GM19468 (cell line): ENCODE measurements around the gene IFNB1.

Experiments used
- ATAC-seq: cut with Tn5 transposase; IDR thresholded peaks from one replicate; pipeline ENCODE4 v1.9.1; 2021; ENCODE audit warnings: mild to moderate bottlenecking, moderate library complexity, moderate number of reproducible peaks; ENCODE audit not compliant: unreplicated experiment; ENCODE audit errors: extremely low read depth

The IFNB1 gene

DNA sequence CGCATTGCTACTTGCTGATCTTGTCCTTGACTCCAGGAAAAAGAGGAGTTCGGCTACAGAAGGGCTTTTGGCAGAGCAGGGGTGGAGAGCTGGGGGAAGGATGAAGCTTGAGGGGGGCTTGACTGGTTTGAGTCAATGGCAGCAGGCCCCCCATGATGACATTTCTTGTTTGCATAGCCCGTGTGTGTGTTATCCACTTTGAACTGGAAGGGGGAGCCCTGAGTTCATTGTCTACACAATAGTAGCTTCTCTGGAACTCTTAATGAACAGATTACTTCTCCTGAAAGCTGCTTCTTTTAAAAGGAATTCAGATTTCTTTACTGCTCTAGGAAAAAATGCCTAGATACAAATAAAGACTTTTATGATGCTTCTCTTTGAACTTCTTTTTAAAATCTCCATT lies 2.3 kb downstream of the IFNB1 start:
- ATAC-seq, result no peak

DNA sequence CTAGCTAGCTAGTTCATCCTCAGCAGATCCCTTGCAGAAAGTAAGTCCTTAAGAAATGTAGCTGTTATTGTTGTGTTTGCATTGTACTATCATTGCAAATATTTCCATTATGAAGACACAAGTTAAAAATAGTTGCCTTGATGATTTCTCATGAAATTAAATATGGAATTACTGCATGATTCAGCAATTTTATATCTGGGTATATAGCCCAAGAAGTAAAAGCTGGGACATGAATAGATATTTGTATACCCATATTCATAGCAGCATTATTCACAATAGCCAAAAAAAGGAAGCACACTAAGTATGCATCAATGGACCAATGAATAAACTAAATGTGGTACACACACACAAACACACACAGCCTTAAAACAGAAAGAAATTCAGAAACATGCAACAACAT lies 6.8 kb downstream of the IFNB1 start:
- no peak for ATAC-seq

DNA sequence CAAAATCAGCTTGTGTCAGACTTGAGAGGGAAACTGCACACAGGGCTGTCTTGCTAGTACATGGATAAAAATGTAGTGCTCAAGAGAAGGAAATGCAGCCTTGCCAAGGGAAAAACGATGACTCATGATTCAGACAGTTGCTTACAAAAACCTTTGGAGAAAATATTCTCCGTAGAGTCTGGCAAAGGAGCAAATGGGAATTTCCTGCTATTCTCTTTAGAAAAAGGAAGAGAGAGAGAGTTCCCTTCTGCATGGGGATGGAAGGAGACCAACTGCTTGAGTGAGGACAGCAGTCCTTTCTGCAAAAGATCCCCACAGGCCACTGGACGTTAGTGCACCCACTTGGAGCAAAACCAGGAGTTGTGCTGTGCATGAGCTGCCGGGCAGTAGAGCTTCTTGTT lies 7.6 kb downstream of the IFNB1 start:
- no peak for ATAC-seq

DNA sequence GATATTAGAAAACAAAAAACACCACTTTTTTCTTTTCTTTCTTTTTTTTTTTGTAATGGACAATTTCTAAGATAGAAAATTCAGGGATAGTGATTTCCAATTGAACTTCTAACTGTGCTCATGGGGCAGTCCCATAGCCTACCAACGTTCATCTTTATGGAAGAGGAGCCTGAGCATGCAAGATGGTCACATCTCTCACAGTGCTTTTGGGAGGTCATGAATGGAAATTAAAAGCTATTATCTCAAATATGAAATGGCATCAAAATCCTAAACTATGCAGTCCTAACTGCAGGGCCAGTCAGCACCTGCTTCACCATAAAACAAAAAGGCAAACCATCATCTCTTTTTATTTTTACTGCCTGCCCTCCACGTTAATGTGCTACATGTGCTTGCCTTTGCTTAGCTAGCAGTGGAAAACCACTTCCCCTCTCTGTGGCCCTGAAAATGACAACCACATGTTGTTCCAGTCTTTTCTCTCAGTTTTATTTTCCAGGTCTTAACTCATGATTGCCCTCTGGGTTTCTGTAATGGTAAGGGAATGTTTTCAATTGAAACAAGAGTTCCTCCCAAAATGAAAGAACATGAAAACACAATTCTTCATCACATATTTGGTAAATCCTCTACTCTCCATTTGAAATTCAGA lies 16.7 kb downstream of the IFNB1 start:
- no peak for ATAC-seq

DNA sequence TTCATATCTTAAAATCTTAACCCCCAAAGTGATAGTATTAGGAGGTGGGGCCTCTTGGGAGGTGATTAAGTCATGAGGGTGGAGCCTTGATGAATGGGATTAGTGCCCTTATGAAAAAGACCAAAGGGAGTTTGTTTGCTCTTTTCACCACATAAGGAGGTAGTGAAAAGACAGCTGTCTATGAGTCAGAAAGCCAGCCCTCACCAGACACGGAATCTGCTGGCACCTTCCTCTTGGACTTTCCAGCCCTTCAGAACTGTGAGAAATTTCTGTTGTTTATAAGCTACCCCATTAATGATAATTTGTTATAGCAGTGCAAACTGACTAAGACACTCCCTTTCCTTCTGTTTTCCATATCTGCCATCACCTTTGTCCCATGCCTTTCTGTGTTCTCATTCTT lies 20.8 kb downstream of the IFNB1 start:
- no peak for ATAC-seq

DNA sequence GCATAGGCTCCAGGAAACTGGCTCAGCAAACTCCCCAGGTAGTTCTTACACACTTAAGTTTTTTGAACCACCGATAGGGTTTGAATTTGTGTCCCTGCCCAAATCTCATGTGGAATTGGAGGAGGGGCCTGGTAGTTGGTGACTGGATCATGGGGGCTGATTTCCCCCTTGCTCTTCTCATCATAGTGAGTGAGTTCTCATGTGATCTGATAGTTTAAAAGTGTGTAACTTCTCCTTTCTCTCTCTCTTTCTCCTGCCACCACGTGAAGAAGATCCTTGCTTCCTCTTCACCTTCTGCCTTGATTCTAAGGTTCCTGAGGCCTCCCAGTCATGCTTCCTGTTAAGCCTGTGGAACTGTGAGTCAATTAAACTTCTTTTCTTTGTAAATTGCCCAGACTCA lies 23.9 kb downstream of the IFNB1 start:
- ATAC-seq, result no peak

DNA sequence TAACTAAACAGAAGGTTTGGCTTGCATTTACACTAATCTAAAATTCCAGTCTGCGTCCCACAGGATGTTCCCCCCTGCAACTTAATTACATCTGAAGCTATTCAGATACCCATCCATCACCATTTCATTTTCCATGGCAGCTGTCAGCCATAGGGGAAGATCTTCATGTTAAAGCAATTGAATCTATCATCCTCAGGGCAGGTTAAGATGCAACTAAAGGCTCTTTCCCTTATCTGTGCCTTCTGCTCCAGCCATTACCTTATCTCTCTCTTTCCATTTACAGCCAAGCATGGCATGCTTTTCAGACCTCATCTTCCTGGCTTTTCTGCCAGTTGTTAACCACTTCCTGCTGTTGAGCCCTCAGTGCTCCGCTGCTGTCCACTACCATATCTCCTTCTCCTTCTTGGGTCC lies 30.5 kb downstream of the IFNB1 start:
- no peak for ATAC-seq

DNA sequence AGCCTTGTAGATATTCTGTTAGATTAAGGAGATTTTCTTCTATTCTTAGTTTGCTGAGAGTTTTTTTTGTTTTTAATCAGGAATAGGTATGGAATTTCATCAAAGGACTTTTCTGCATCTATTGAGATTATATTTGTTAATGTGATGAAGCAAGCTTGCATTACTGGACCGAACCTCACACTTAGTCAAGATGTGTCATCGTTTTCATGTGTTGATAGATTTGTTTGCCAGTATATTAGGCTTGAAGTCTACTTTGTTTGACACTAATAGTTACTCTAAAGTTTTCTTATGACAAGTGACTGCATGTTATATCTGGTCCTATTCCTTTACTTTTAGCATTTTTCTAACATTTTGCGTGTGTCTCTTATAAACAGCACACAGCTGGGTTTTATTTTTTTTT lies 33.9 kb downstream of the IFNB1 start:
- no peak for ATAC-seq

DNA sequence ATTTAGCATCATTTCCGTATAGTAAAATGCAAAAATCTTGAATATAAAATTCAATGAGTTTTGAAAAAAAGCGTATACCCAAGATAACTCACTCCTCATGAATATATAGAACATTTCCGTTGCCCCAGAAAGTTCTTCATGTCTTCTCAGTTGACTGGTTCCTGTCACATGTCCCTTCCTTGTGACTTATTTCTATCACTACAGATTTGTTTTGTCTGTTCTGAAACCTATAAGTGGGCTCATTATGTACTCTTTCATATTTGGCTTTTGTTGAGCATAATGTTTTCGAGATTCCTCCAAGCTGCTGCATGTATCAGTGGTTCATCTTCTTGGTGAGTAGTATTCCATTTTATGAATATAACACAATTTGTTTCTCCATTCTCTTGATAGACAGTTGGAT lies 35.3 kb downstream of the IFNB1 start:
- peak; percentile 28 for ATAC-seq

DNA sequence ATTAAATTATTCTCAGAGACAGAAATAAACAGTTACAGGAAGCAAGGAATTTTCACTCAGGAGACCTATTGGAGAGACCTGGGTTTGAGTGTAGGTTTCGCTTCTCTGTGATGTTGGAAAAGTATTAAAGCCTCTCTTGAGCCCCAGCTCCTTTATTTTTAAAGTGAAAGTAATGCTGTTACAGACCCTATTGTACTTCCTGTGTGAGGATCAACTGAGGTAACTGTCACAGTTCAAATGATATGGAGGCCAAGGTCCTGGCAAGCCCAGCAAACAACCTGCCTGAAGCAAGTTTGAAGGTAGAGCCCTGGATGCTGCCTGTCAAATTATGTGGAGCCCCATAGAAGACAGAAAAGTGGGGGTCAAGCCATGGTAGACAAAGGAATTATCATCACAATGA lies 38.4 kb downstream of the IFNB1 start:
- ATAC-seq, result no peak

DNA sequence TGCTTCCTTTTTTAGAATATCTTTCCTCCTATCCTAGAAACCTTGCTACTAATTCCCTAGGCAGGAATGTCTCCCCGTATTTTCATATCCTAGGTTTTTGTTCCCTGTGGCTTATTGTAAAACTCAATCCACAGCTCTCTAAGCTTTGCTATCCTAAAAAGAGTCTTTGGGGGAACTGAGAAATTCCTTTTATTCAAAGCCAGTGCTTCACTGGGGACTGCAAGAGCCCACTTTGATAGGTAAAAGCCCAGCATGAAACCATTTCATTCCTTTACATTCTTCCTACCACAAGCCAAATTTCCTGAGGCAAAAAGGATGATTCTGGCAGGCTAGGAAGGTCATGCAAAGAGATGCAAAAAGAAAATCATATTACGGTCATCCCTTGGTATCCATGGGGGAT lies 40.5 kb downstream of the IFNB1 start:
- ATAC-seq, result no peak

DNA sequence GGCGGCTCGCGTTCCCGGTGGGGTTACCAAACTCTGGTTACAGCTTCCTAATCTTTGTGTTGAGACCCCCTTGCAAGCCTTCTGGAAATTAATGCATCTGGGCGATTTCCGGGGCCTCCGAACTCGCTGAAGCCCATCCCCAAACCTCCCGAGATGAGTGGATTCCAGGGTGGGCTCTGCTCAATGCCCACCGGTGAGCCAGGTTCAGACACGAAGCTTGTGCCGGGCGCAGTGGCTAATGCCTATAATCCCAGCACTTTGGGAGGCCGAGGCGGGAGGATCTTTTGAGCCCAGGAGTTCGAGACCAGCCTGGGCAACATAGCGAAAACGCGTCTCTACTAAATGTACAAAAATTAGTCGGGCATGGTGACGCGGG lies 45.9 kb downstream of the IFNB1 start:
- no peak for ATAC-seq

DNA sequence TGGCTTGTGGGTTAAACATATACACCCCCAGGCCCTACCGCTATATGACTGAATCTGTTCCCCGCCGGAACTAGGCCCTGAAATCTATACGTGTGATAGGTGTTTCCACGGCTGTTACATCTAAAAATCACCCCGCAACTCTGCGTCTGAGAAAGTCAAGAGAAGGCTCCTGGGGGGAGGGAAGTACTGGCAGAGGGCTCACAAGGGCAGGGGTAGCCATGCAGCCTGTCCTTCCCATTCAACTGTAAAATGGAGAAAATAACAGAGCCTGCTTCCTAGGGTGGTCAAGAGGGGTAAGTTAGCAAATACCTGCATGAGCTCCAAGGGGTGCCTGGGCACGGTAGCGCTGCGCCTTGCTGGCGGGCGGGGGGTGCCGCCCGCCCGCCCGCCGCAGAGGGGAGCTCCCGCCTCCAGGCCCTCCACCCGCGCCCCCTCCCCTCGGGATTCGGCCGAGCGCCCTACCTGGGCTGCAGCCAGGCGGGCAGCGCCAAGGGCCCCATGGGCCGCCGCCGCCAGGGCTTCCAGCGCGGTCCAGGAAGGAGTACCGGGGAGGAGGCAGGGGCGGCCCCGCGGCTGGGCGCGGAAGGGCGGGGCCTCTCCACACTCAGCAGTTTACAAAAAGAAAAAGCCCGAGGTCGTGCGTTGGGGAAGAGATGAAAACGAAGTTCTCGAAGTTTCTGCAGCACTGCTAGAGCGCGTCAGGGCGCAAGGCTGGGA lies 46.5 kb downstream of the IFNB1 start, which contains the start of gene HACD4:
TSS of gene HACD4 (minus strand) at position 550 of the 717 bp plus-strand sequence. CDS start at position 500, 50 bp downstream.
- ATAC-seq, result peak; percentile 41

DNA sequence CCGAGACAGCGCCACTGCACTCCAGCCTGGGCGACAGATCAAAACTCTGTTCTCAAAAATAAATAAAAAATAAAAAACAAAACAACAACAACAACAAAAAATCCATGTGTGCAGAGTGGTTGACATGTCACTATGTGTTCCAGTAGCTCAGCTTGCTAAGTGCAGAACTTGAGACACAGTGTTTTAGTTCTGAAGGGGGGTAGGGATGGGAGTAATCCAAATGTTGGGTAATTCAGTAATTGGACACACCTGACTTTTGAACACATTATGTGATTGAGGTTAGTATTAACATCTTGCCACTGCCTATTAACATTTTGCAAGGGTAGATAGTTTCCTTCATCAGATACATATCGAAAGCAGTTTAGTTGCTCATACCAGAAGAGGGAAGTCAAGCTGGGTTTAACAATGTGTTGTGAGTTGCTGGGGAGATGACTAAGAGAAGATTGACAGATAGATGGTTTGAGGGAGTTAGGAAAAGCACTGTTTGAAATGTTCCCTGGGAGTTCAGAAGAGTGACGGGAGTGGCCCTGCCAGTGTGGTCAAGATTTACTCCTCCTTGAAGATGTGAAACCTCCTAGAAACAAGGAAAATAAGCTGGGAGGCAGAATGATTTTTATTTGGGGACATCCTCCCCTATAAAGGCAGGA lies 47.2 kb downstream of the IFNB1 start:
- peak; percentile 81 for ATAC-seq

DNA sequence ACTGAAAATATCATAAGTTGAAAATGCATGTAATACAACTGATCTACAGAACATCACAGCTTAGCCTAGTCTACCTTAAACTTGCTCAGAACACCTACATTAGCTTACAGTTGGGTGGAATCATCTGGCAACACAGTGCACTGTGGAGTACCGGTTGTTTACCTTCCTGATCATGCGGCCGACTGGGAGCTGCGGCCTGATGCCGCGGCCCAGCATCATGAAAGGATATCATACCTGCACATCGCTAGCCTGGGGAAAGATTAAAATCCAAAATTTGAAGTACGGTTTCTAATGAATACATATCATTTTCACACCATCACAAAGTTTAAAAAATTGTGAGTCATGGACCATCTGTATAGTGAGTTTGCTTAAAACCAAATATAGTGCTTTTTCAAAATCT lies 48.1 kb downstream of the IFNB1 start:
- ATAC-seq, result no peak

DNA sequence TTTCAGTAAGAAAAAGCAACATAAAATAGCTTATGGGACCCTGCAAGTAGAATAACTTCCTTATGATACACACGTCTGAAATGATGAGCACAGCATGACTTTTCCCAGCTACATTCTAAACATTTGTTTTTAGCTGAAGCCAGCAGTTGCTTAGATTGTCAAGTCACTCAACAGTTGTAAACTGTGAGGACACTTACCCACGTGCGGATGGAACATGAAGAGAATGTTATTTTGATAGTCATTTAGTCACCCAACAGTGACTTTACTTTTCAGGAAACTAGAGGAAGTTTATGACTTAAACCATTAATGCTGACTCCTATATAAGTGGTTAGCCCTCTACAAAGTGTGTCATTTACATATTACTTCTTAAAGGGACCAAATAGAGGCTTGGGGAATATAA lies 49.3 kb downstream of the IFNB1 start:
- no peak for ATAC-seq

DNA sequence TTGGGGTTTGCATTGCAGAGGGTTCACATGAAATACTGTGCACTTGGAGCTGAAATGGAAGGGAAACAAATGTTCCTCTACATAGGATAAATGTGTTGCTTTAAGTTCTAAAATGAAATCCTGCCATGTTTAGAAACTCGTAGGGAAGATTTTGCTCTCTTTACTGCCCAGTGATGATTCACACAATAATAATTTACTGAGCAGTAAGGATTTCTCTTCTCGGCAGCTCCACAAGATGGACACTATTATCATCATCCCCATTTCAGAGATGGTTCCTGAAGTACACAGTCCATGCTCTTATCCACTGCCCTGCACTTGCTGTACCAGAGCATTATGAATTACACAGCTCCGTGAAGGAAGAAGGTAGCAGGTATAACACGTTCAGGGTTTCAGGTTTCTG lies 50.4 kb downstream of the IFNB1 start:
- ATAC-seq, result no peak
